Thyroid gland (tissue), 4 donors: Measurements from ENCODE around the gene FOXP1.

Experiments
- POLR2A ChIP-seq, 2 donors: fragments of 450-650 bp; IDR thresholded peaks; one replicate each; pipeline ENCODE4 v1.6.1; 2017; ENCODE audit warnings: antibody characterized with exemption in 2 of 2, mild to moderate bottlenecking in 2 of 2, moderate library complexity in 1 of 2
- TF ChIP-seq, protein P1 (sequence below), 6 experiments: fragments of 200-600 bp in 3 of 6; fragments of 450-650 bp in 3 of 6; sonication (generic) in 3 of 6; IDR thresholded peaks; one replicate each; pipeline ENCODE4 v1.5.1; 2016 to 2019; ENCODE audit warnings: antibody characterized with exemption in 6 of 6, mild to moderate bottlenecking in 2 of 6, inconsistent platforms in 1 of 6, moderate library complexity in 1 of 6

DNA sequence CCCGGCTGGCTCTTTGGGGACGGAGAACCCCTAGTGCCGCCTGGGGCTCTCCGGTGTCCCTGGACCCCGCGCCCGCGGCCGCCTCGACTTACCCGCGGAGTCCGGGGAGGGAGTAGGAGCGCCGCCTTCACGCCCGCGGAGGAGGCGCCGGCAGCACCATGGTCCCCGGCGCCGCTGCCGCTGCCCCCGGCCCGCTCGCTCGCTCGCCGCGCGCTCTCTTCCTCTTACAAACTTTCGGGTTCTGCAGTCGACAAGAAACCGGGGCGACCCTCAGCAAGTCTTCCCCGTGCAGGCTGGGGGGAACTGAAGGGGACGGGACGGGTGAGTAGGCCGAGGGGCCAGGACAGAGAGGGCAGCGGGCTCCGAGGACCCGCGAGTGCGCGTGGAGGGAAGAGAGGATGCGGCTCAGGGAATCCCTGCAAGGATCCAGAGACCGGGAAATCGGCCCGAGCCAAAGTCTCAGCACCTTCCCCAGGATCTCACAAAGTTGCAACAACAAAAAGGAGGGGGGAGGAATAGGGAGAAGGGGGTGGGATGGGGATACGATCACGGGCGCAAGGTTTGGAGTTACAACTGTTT lies 2.0 kb downstream of the FOXP1 start:
- TF ChIP-seq, protein P1, sequence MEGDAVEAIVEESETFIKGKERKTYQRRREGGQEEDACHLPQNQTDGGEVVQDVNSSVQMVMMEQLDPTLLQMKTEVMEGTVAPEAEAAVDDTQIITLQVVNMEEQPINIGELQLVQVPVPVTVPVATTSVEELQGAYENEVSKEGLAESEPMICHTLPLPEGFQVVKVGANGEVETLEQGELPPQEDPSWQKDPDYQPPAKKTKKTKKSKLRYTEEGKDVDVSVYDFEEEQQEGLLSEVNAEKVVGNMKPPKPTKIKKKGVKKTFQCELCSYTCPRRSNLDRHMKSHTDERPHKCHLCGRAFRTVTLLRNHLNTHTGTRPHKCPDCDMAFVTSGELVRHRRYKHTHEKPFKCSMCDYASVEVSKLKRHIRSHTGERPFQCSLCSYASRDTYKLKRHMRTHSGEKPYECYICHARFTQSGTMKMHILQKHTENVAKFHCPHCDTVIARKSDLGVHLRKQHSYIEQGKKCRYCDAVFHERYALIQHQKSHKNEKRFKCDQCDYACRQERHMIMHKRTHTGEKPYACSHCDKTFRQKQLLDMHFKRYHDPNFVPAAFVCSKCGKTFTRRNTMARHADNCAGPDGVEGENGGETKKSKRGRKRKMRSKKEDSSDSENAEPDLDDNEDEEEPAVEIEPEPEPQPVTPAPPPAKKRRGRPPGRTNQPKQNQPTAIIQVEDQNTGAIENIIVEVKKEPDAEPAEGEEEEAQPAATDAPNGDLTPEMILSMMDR (IDR thresholded peaks at IDR 0.05): no peak
- no peak for TF ChIP-seq POLR2A (IDR thresholded peaks at IDR 0.05)
